ENCODE measurements around the gene ZSWIM6. TPM values are rescaled to one million over a fixed set of nuclear protein-coding genes. Genes with fewer than 3 reads are reported as not detected.

The ZSWIM6 gene
- polyA plus RNA-seq, 6 donors from 2014 or later = 0.65 to 1.5 (median 1.4) TPM

- H3K4me1 Mint-ChIP-seq = no peaks in the 10 kb centered on the region
- H3K4me3 Mint-ChIP-seq = no peak overlapping the region
- peaks cover 0 to 7% (median 0%) of the 10 kb centered on the region in 7 donors for H3K9me3 Mint-ChIP-seq
- DNase-seq (no peak), ATAC-seq (ENCODE audit: low read depth in 2 of 2) (no peak)
- peak overlapping the region in 1 of 6 donors; percentile 73 for H3K27ac Mint-ChIP-seq
- peaks cover 0 to 8% of the 10 kb centered on the region in 2 donors for H3K36me3 Mint-ChIP-seq
- H3K27me3 Mint-ChIP-seq = peaks cover 0 to 6% (median 0%) of the 10 kb centered on the region in 3 donors
Observed at GRCh38 chr5:61590473-61590872, 258.4 kb downstream of the ZSWIM6 start.

GRCh38 chr5:61591859-61592258 is 259.8 kb downstream of the ZSWIM6 start:
- no peak overlapping the region for H3K27ac Mint-ChIP-seq
- no peak for ATAC-seq (ENCODE audit: low read depth in 2 of 2)
- no peak overlapping the region for H3K4me3 Mint-ChIP-seq
- peaks cover 0 to 6% (median 0%) of the 10 kb centered on the region in 3 donors for H3K27me3 Mint-ChIP-seq
- peaks cover 0 to 7% of the 10 kb centered on the region in 2 donors for H3K36me3 Mint-ChIP-seq
- no peaks in the 10 kb centered on the region for H3K4me1 Mint-ChIP-seq
- no peak for DNase-seq
- peaks cover 0 to 7% (median 0%) of the 10 kb centered on the region in 7 donors for H3K9me3 Mint-ChIP-seq

GRCh38 chr5:61595426-61595825 is 263.4 kb downstream of the ZSWIM6 start:
- no peaks in the 10 kb centered on the region for H3K9me3 Mint-ChIP-seq
- H3K27ac Mint-ChIP-seq = peak overlapping the region in 1 of 6 donors; percentile 8
- H3K4me1 Mint-ChIP-seq = peaks cover 0 to 4% (median 0%) of the 10 kb centered on the region in 3 donors
- ATAC-seq (ENCODE audit: low read depth in 2 of 2) (no peak), DNase-seq (no peak)
- no peaks in the 10 kb centered on the region for H3K36me3 Mint-ChIP-seq
- H3K27me3 Mint-ChIP-seq = peaks cover 0 to 6% (median 0%) of the 10 kb centered on the region in 3 donors
- no peak overlapping the region for H3K4me3 Mint-ChIP-seq

Other genes with a start within 250 kb of the ZSWIM6 start
- 10 to 100 TPM; 22.6 to 40.6 (median 35.1) TPM for gene SMIM15, start 169.8 kb upstream of the ZSWIM6 start, polyA plus RNA-seq (ENCODE audit: low read depth in 6 of 6)